HEK293T (cell line): ENCODE results near the gene ABHD12.

ENCODE experiments used
- CTCF ChIA-PET: fragments of 350-600 bp; formaldehyde crosslinking; extraction: SDS; loops from one replicate; lab custom pipeline; 2021; ENCODE audit warnings: antibody characterized with exemption, inconsistent platforms; lab: Yijun Ruan, JAX
- POLR2A ChIA-PET: fragments of 350-600 bp; formaldehyde crosslinking; extraction: SDS; loops from one replicate; lab custom pipeline; 2020; ENCODE audit warnings: antibody characterized with exemption, inconsistent platforms; lab: Yijun Ruan, JAX
- DNase-seq: peaks from one replicate; pipeline ENCODE4 v3.0.0; 2012; ENCODE audit warnings: mixed read lengths; ENCODE audit errors: extremely low spot score
- ARNT ChIP-seq: fragments of 450-650 bp; IDR thresholded peaks from 2 replicates; pipeline ENCODE4 v1.6.1; 2017; ENCODE audit warnings: mild to moderate bottlenecking
- BHLHE40 ChIP-seq: fragments of 450-650 bp; IDR thresholded peaks from 2 replicates; pipeline ENCODE4 v1.6.1; 2016; ENCODE audit warnings: mild to moderate bottlenecking, moderate library complexity, borderline replicate concordance
- CTBP1 ChIP-seq: fragments of 450-650 bp; IDR thresholded peaks from 2 replicates; pipeline ENCODE4 v1.6.1; 2016; ENCODE audit warnings: borderline replicate concordance
- ELF4 ChIP-seq: fragments of 450-650 bp; IDR thresholded peaks from 2 replicates; pipeline ENCODE4 v1.6.1; 2017; ENCODE audit warnings: antibody characterized with exemption
- FOXA1 ChIP-seq: fragments of 450-650 bp; IDR thresholded peaks from 2 replicates; pipeline ENCODE4 v1.6.1; 2016; ENCODE audit warnings: mild to moderate bottlenecking
- FOXK2 ChIP-seq: fragments of 450-650 bp; IDR thresholded peaks from 2 replicates; pipeline ENCODE4 v1.6.1; 2016; ENCODE audit warnings: mild to moderate bottlenecking
- FOXM1 ChIP-seq: fragments of 450-650 bp; IDR thresholded peaks from 2 replicates; pipeline ENCODE4 v1.6.1; 2017; ENCODE audit warnings: mild to moderate bottlenecking, borderline replicate concordance
- HDGF ChIP-seq: fragments of 450-650 bp; IDR thresholded peaks from 2 replicates; pipeline ENCODE4 v1.6.1; 2017; ENCODE audit warnings: antibody characterized with exemption, borderline replicate concordance
- L3MBTL2 ChIP-seq: fragments of 450-650 bp; conservative IDR thresholded peaks from 2 replicates; pipeline ENCODE4 v1.6.1; 2016; ENCODE audit warnings: mild to moderate bottlenecking
- LEF1 ChIP-seq: fragments of 450-650 bp; IDR thresholded peaks from 2 replicates; pipeline ENCODE4 v1.6.1; 2017; ENCODE audit warnings: mild to moderate bottlenecking, borderline replicate concordance
- NFRKB ChIP-seq: fragments of 450-650 bp; IDR thresholded peaks from 2 replicates; pipeline ENCODE4 v1.6.1; 2016; ENCODE audit warnings: mild to moderate bottlenecking, moderate library complexity
- SP1 ChIP-seq: fragments of 450-650 bp; IDR thresholded peaks from 2 replicates; pipeline ENCODE4 v1.6.1; 2017
- SUZ12 ChIP-seq: fragments of 450-650 bp; IDR thresholded peaks from 2 replicates; pipeline ENCODE4 v1.6.1; 2016; ENCODE audit warnings: mild to moderate bottlenecking
- TARDBP ChIP-seq: fragments of 450-650 bp; IDR thresholded peaks from 2 replicates; pipeline ENCODE4 v1.6.1; 2016
- ZNF384 ChIP-seq: fragments of 450-650 bp; IDR thresholded peaks from 2 replicates; pipeline ENCODE4 v1.6.1; 2016
- TF ChIP-seq, protein P1 (sequence below): fragments of 450-650 bp; IDR thresholded peaks from 2 replicates; pipeline ENCODE4 v1.6.1; 2016

The ABHD12 gene

DNA sequence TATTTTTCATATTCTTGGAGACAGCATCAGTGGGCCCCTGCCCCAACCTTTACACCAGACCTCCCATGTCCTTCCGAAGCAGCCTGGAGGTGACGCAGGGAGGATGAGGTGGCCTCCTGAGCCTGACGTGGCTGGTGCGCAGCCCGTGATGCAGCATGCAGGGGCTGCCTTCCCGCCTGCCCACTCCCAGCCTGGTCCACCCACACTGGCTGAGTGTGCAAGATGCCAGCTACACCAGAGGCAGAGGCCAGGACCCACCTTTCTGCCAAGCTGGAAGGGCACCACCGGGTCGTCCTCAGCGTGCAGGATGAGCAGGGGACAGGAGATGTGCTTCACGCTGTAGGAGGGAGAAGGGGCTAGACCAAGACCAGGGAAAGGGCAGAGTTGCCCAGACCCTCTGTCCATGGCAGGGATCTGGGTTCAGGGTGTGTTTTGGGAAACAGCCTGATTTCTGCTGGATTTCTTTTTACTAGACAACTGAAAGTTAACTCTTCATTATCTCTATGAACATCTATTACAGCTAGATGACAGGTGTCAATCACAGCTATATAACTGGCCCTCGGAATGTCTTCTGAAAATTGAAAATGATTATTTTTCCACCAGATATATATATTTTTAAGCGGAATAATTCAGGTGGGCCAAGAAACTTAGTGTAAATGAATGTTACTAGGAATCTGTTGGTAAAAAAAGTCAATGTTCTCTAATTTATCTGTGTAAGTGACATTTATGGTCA, 87.2 kb downstream of the ABHD12 start:
- ChIA-PET POLR2A (no interaction called here), CTCF (no interaction called here)
- DNase-seq: no peak
- TF ChIP-seq, protein P1, sequence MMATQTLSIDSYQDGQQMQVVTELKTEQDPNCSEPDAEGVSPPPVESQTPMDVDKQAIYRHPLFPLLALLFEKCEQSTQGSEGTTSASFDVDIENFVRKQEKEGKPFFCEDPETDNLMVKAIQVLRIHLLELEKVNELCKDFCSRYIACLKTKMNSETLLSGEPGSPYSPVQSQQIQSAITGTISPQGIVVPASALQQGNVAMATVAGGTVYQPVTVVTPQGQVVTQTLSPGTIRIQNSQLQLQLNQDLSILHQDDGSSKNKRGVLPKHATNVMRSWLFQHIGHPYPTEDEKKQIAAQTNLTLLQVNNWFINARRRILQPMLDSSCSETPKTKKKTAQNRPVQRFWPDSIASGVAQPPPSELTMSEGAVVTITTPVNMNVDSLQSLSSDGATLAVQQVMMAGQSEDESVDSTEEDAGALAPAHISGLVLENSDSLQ: peak; percentile 69
- TF ChIP-seq SP1 (no peak), ARNT (no peak)

- ChIA-PET CTCF (no interaction called here), POLR2A (no interaction called here)
- TF ChIP-seq CTBP1: no peak
- no peak for TF ChIP-seq SP1
- no peak for TF ChIP-seq LEF1
- TF ChIP-seq FOXA1: no peak
- TF ChIP-seq TARDBP: no peak
- TF ChIP-seq ZNF384: no peak
- no peak for TF ChIP-seq HDGF
- no peak for TF ChIP-seq FOXK2
- no peak for TF ChIP-seq BHLHE40
- TF ChIP-seq NFRKB: no peak
- TF ChIP-seq, protein P1: no peak
- TF ChIP-seq SUZ12: no peak
- no peak for TF ChIP-seq ELF4
- TF ChIP-seq L3MBTL2: no peak
- no peak for TF ChIP-seq ARNT
- TF ChIP-seq FOXM1: no peak
- no peak for DNase-seq
Measured at GRCh38 chr20:25302596-25302995, 88.0 kb downstream of the ABHD12 start.

GRCh38 chr20:25301357-25301920, 89.2 kb downstream of the ABHD12 start:
- TF ChIP-seq FOXA1 (no peak), L3MBTL2 (no peak), BHLHE40 (no peak), HDGF (no peak), CTBP1 (no peak), SUZ12 (no peak), ELF4 (no peak), TARDBP (no peak), SP1 (no peak), ZNF384 (no peak)
- TF ChIP-seq, protein P1: no peak
- CTCF ChIA-PET: no interaction called here
- DNase-seq: no peak
- POLR2A ChIA-PET: interaction anchor here (2.5 kb wide), 1 partner anchor 106 kb away, joined by 10 read pairs; the partner anchor contains the start of gene GINS1

- POLR2A ChIA-PET: interaction anchor here (2.5 kb wide), 1 partner anchor 107 kb away, joined by 10 read pairs; the partner anchor contains the start of gene GINS1
- DNase-seq: no peak
- CTCF ChIA-PET: interaction anchor here (2.1 kb wide), 1 partner anchor 98 kb away, joined by 13 read pairs; no protein-coding TSS in a partner anchor
- TF ChIP-seq L3MBTL2 (no peak), HDGF (no peak), NFRKB (no peak), SUZ12 (no peak), ZNF384 (no peak), FOXA1 (no peak), FOXK2 (no peak), LEF1 (no peak), TARDBP (no peak), FOXM1 (no peak), SP1 (no peak), ELF4 (no peak), ARNT (no peak), BHLHE40 (no peak), CTBP1 (no peak)
- TF ChIP-seq, protein P1: no peak
Measured at GRCh38 chr20:25300496-25301170, 90.0 kb downstream of the ABHD12 start.

GRCh38 chr20:25299806-25300205, 90.8 kb downstream of the ABHD12 start:
- CTCF ChIA-PET: interaction anchor here (2.1 kb wide), 1 partner anchor 99 kb away, joined by 13 read pairs; no protein-coding TSS in a partner anchor
- DNase-seq: no peak
- TF ChIP-seq CTBP1 (no peak), ZNF384 (no peak), SP1 (no peak), FOXK2 (no peak), L3MBTL2 (no peak), NFRKB (no peak), ELF4 (no peak), BHLHE40 (no peak), SUZ12 (no peak), ARNT (no peak)
- POLR2A ChIA-PET: interaction anchor here (2.5 kb wide), 1 partner anchor 108 kb away, joined by 10 read pairs; the partner anchor contains the start of gene GINS1
